Heart right ventricle (tissue), 16 donors: ENCODE measurements around the gene TDP1. TPM values are rescaled to one million over a fixed set of nuclear protein-coding genes. Genes with fewer than 3 reads are reported as not detected.

Experiments used
- ATAC-seq, 8 donors: fragments of 200-7000 bp; cut with Tn5 transposase; one replicate each; pipeline ENCODE4 v1.9.1; 2020; ENCODE audit warnings: mild to moderate bottlenecking in 8 of 8, moderate library complexity in 8 of 8, moderate number of reproducible peaks in 1 of 8
- DNase-seq, 2 donors: peaks; one replicate each; pipeline ENCODE4 v3.0.0-alpha.2; 2020
- H3K27ac ChIP-seq, 10 donors: fragments of 200-600 bp; sonication (generic) in 2 of 10; one replicate each; pipeline versions ENCODE4 v1.5.0 to v1.8.0; 2020 to 2022; ENCODE audit warnings: mild to moderate bottlenecking in 3 of 10
- H3K27me3 ChIP-seq, 7 donors: fragments of 200-600 bp; one replicate each; pipeline ENCODE4 v1.8.0; 2021 to 2022; ENCODE audit warnings: mild to moderate bottlenecking in 2 of 7
- H3K36me3 ChIP-seq, 9 donors: fragments of 200-600 bp; sonication (generic) in 1 of 9; one replicate each; pipeline versions ENCODE4 v1.5.0 to v1.8.0; 2020 to 2022; ENCODE audit warnings: mild to moderate bottlenecking in 2 of 9
- H3K4me1 ChIP-seq, 9 donors: fragments of 200-600 bp; sonication (generic) in 1 of 9; one replicate each; pipeline versions ENCODE4 v1.5.0 to v1.8.0; 2020 to 2022; ENCODE audit warnings: mild to moderate bottlenecking in 4 of 9
- H3K4me3 ChIP-seq, 10 donors: fragments of 200-600 bp; sonication (generic) in 2 of 10; one replicate each; pipeline versions ENCODE4 v1.5.0 to v1.8.0; 2020 to 2022; ENCODE audit warnings: mild to moderate bottlenecking in 7 of 10, moderate library complexity in 2 of 10
- H3K9me3 ChIP-seq, 11 donors: fragments of 200-600 bp in 10 of 11; sonication (generic) in 2 of 11; one replicate each; pipeline versions ENCODE4 v1.5.0 to v1.8.0; 2013 to 2022; ENCODE audit warnings: mild to moderate bottlenecking in 2 of 11, control low read depth in 1 of 11, moderate library complexity in 1 of 11
- CTCF ChIP-seq, 9 donors: fragments of 200-600 bp; sonication (generic) in 2 of 9; IDR thresholded peaks; one replicate each; pipeline versions ENCODE4 v1.5.0 to v1.8.0; 2021 to 2022; ENCODE audit warnings: antibody characterized with exemption in 9 of 9, mild to moderate bottlenecking in 5 of 9, moderate library complexity in 1 of 9
- WGBS, 2 donors: extraction: QIAGEN DNeasy Blood & Tissue Kit; methylation state at CpG; one replicate each; pipeline ENCODE4 v1.1.7; 2013; ENCODE audit warnings: inconsistent platforms in 1 of 2; 5-methylcytosine and 5-hydroxymethylcytosine counted together
- intact Hi-C, 10 donors: fragments of 100-400 bp; cut with DNase I; formaldehyde crosslinking; loops; one replicate each; pipeline versions ENCODE4 v1.11.1 to v1.14.2; 2022
- polyA plus RNA-seq, 2 donors: library from polyadenylated mRNA; stranded (reverse); fragments of 200-250 nt; gene quantifications; one replicate each; pipeline ENCODE4 v1.2.3, GENCODE V29; 2013
- total RNA-seq, 10 donors: library from RNA; stranded (reverse); fragmentation: NEBNext Ultra II Directional in 3 of 10; extraction: Animal tissue kit (Norgen Biotek cat#: 25700) in 3 of 10; gene quantifications; one replicate each; pipeline versions ENCODE4 v1.2.1 to v1.2.4, GENCODE V29; 2021 to 2023
- donor health status: Arrhythmogenic right ventricular cardiomyopathy.
- donor health status: ischemic (EF 13 %, LVEDD 7.1; RV severe dilation, severe dysfunction).
- donor health status: healthy with polysubstance abuse.
- donor health status: DM: no; HTN: yes; CAD: no.
- donor health status: DM: no; HTN: no; CAD: no.
- donor health status: ischemic (EF 25% LVEDD 6.9; RV normal size, moderate dysfunction).
- donor health status: ischemic (EF 25% LVEDD 5.7; RV mildly dilated, moderate dysfunction).
- donor health status: healthy.
- donor health status: DM: yes; HTN: yes; CAD: no.
- donor health status: Ischemic cardiomyopathy.
- donor health status: ischemic (EF 35%, LVEDD 5.7; RV mildly dilated, moderate dysfunction).
- donor health status: nonischemic (EF 11% LVEDD 7.7; RV severe dilation, severe dysfunction).
- donor health status: DM: yes; HTN: yes; CAD: no.
- donor health status: PGD.
- donor health status: ischemic (EF 29% LVEDD 5.4; RV normal size, mild dysfunction).
- donor health status: nonischemic (EF 23%, LVEDD 6.1; RV moderate dilation, normal function).

Gene TDP1
- total and polyA plus RNA-seq, 12 donors: 0.80 to 7.1 (median 3.2) TPM

DNA sequence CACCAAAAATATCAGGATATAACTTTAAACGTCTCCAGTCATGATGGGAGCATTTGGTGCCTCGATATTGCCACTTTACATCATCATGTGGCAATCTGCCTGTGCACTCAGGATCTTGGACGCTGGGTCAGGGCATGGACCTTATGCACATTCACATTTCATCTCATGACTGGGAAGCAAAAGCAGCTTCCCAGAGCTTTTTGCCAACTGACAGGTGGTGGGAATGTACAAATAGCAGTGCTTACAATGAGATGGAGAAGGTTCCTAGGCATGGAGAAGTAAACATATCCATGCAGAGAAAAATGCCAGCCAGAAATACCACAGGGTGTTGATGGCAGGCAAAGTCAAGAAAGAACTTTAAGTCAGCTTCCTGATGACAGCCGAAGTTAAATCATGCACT is 31.5 kb upstream of the TDP1 start:
- H3K27me3 ChIP-seq: no peaks in the 10 kb centered on the region
- H3K4me1 ChIP-seq: no peaks in the 10 kb centered on the region
- intact Hi-C loops: no loop called here
- ATAC-seq (peak in 1 of 8 donors; percentile 25), DNase-seq (no peak)
- no peaks in the 10 kb centered on the region for H3K9me3 ChIP-seq
- no peak for TF ChIP-seq CTCF (IDR thresholded peaks at IDR 0.05)
- no peak overlapping the region for H3K4me3 ChIP-seq
- peaks cover 0 to 11% (median 0%) of the 10 kb centered on the region in 9 donors for H3K36me3 ChIP-seq
- H3K27ac ChIP-seq: no peak overlapping the region
- 38 to 55% methylated on average over 4 of the region's 4 CpGs for WGBS, 2 donors

GRCh38 chr14:89926694-89927093 is 29.0 kb upstream of the TDP1 start:
- Histone ChIP-seq H3K4me1 (no peaks in the 10 kb centered on the region), H3K27ac (no peak overlapping the region), H3K27me3 (no peaks in the 10 kb centered on the region), H3K4me3 (no peak overlapping the region), H3K9me3 (no peaks in the 10 kb centered on the region), H3K36me3 (peaks cover 0 to 27% (median 0%) of the 10 kb centered on the region in 9 donors)
- intact Hi-C loops: no loop called here
- DNase-seq (no peak), ATAC-seq (no peak)
- 47 to 70% methylated on average over 1 of the region's 1 CpG for WGBS, 2 donors
- no peak for TF ChIP-seq CTCF (IDR thresholded peaks at IDR 0.05)

DNA sequence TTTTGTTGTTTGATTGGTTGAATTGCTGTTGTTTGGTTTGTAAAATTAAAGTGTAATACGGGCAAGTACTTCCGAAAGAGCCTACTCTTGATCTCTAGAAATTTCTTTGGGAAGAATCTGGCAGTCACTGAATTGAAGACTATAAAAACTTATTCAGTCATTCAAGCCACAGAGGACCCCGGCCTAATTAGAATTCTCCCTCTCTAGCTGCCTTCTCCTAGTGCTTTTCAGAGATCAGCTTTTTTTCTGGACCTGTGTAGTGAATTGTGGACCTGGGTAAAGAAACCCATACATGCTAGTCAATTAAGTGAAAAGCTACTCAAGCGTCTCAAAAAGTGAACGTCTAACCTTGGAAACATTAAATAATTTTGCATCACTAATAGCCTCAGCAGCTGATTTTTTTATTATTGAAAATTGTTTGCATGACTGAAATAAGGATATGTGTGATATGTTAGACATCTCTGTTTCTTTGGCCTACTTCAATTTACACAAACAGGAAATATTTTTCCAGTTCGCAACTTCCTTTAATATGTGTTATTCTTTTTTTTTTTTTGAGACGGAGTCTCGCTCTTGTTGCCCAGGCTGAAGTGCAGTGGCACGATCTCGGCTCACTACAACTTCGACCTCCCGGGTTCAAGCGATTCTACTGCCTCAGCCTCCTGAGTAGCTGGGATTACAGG is 28.4 kb upstream of the TDP1 start:
- TF ChIP-seq CTCF (IDR thresholded peaks at IDR 0.05): no peak

DNA sequence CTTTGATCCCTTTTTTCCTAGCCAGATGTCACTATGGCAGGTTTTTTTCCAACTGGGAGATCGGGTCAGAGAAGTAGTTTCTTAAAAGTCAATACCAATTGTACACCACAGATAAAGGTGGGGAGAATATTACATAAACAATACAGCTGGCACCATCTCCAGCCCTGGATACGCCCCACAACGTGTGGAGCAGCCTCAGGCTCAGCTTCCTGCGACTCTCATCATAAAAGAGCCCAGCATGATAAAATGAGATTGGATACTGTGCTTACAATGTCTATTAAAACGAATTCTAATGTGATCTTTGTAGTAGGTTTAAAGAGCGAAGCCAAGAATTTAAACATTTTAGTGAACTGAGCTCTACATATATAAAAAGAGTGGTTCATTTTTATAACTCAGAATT is 22.7 kb upstream of the TDP1 start:
- intact Hi-C loops: no loop called here
- no peak overlapping the region for H3K4me3 ChIP-seq
- DNase-seq: no peak
- H3K9me3 ChIP-seq: no peaks in the 10 kb centered on the region
- TF ChIP-seq CTCF (IDR thresholded peaks at IDR 0.05): no peak
- no peak overlapping the region for H3K27ac ChIP-seq
- H3K36me3 ChIP-seq: peaks cover 0 to 26% (median 0%) of the 10 kb centered on the region in 9 donors
- H3K4me1 ChIP-seq: no peaks in the 10 kb centered on the region
- WGBS, 2 donors: 78 to 80% methylated on average over 6 of the region's 6 CpGs
- H3K27me3 ChIP-seq: no peaks in the 10 kb centered on the region
- no peak for ATAC-seq

More for the DNA sequence above, 28.4 kb upstream of the TDP1 start:
- Histone ChIP-seq H3K27ac (no peak overlapping the region), H3K4me3 (no peak overlapping the region), H3K4me1 (no peaks in the 10 kb centered on the region), H3K9me3 (no peaks in the 10 kb centered on the region), H3K27me3 (no peaks in the 10 kb centered on the region), H3K36me3 (peaks cover 0 to 32% (median 0%) of the 10 kb centered on the region in 9 donors)
- no peak for DNase-seq
- 80 to 83% methylated on average over 13 of the region's 13 CpGs for WGBS, 2 donors
- intact Hi-C loops: no loop called here
- ATAC-seq: no peak
